ENCODE measurements around the gene KIF19.

Gene KIF19

DNA sequence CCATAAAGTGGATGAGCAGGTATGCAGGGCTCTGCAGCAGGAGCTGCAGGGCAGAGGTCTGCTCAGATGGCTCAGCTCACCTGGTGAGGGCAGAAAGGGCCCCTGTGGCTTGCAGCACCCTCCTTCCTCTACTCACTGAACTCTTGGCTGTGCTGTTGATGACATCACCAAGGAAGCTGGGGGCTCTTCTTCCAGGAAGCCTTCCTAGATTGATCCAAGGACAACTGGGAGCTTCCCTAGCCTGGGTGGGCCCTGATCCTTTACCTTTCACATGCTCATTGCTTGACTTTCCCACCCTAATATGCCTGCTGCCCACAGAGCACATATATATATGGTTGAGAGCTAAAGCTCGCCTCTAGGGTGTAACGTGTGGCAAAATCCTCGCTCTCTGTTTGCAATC lies 2.5 kb downstream of the KIF19 start:
- no peak overlapping the region for H4K91ac ChIP-seq (ENCODE audit: low read depth, low read length, poor library complexity)
- H3K23ac ChIP-seq (ENCODE audit: low read depth, low read length, poor library complexity), result no peak overlapping the region
- H3K4me3 ChIP-seq (ENCODE audit: low read length in 2 of 2), result no peak overlapping the region
- H3K9me3 ChIP-seq (replicated peaks in 1 of 2; ENCODE audit: control insufficient read depth in 2 of 2, insufficient read depth in 1 of 2, low read depth in 1 of 2, low read length in 2 of 2), result no peaks in the 10 kb centered on the region
- no CpG with 5 or more reads among the region's 3 CpGs for WGBS, 2 donors (ENCODE audit: extremely low coverage in 2 of 2, insufficient read length in 2 of 2, insufficient replicate concordance in 1 of 2)
- no peak overlapping the region for H3K9ac ChIP-seq (ENCODE audit: low read depth, low read length, poor library complexity)
- H3K4ac ChIP-seq (ENCODE audit: low read length), result no peak overlapping the region
- H2BK5ac ChIP-seq (ENCODE audit: low read length), result no peak overlapping the region
- no peak overlapping the region for H3K14ac ChIP-seq (ENCODE audit: low read length)
- H3K27me3 ChIP-seq (ENCODE audit: control insufficient read depth in 3 of 3, insufficient read depth in 3 of 3, low read depth in 1 of 3, low read length in 3 of 3), result peaks cover 6 to 86% (median 19%) of the 10 kb centered on the region in 3 experiments
- no peak overlapping the region for H3K27ac ChIP-seq (replicated peaks; ENCODE audit: low read length)
- H2BK12ac ChIP-seq (ENCODE audit: low read length), result no peak overlapping the region
- H3K18ac ChIP-seq (ENCODE audit: low read length), result no peak overlapping the region
- H3K79me1 ChIP-seq (ENCODE audit: low read depth, low read length), result no peaks in the 10 kb centered on the region
- H2AK5ac ChIP-seq (ENCODE audit: low read depth, low read length), result peak overlapping the region; percentile 86
- peak overlapping the region; percentile 14 for H2BK15ac ChIP-seq (ENCODE audit: low read length)
- H3K4me1 ChIP-seq (ENCODE audit: control insufficient read depth in 2 of 2, insufficient read depth in 1 of 2, low read depth in 1 of 2, low read length in 2 of 2), result peaks cover 10 to 15% of the 10 kb centered on the region in 2 donors
- no peak overlapping the region for H2BK120ac ChIP-seq (ENCODE audit: low read depth, low read length)
- H3K36me3 ChIP-seq (replicated peaks in 1 of 2; ENCODE audit: control insufficient read depth in 2 of 2, insufficient read depth in 2 of 2, low read length in 2 of 2), result no peaks in the 10 kb centered on the region
- no peak overlapping the region for H3K4me2 ChIP-seq (ENCODE audit: insufficient read depth, low read length, poor library complexity, severe bottlenecking)
- H4K8ac ChIP-seq (ENCODE audit: low read depth, low read length), result no peak overlapping the region
- H2AFZ ChIP-seq (ENCODE audit: low read length), result no peak overlapping the region
- no peak for DNase-seq (ENCODE audit: low spot score)

DNA sequence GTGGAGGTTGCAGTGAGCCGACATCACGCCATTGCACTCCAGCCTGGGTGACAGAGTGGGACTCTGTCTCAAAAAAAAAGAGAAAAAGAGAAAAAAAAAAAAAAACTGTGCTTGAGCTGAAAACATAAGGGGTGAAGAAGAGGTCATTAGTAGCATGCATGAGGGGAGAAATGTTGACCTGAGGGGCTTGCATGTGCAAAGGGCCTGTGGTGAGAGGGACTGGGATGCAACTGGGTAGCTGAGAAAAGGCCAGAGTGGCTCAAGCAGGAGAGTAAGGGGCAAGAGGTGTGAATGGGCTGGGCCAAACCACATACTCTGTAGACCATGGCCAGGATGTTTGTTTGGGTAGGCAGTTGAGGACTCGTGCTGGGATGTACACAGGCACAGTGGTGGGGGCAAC lies 3.4 kb downstream of the KIF19 start:
- Histone ChIP-seq H3K18ac (ENCODE audit: low read length) (peak overlapping the region; percentile 33), H3K4me1 (ENCODE audit: control insufficient read depth in 2 of 2, insufficient read depth in 1 of 2, low read depth in 1 of 2, low read length in 2 of 2) (peaks cover 10 to 15% of the 10 kb centered on the region in 2 donors), H2BK12ac (ENCODE audit: low read length) (no peak overlapping the region), H2BK120ac (ENCODE audit: low read depth, low read length) (no peak overlapping the region), H2BK5ac (ENCODE audit: low read length) (peak overlapping the region; percentile 8), H3K4ac (ENCODE audit: low read length) (no peak overlapping the region), H4K91ac (ENCODE audit: low read depth, low read length, poor library complexity) (no peak overlapping the region), H3K79me1 (ENCODE audit: low read depth, low read length) (no peaks in the 10 kb centered on the region), H3K23ac (ENCODE audit: low read depth, low read length, poor library complexity) (no peak overlapping the region), H3K14ac (ENCODE audit: low read length) (no peak overlapping the region), H2AFZ (ENCODE audit: low read length) (no peak overlapping the region), H3K4me3 (ENCODE audit: low read length in 2 of 2) (no peak overlapping the region), H3K4me2 (ENCODE audit: insufficient read depth, low read length, poor library complexity, severe bottlenecking) (no peak overlapping the region), H3K9ac (ENCODE audit: low read depth, low read length, poor library complexity) (no peak overlapping the region), H3K27ac (replicated peaks; ENCODE audit: low read length) (no peak overlapping the region), H2BK15ac (ENCODE audit: low read length) (no peak overlapping the region), H3K27me3 (ENCODE audit: control insufficient read depth in 3 of 3, insufficient read depth in 3 of 3, low read depth in 1 of 3, low read length in 3 of 3) (peaks cover 6 to 83% (median 19%) of the 10 kb centered on the region in 3 experiments), H4K8ac (ENCODE audit: low read depth, low read length) (no peak overlapping the region), H2AK5ac (ENCODE audit: low read depth, low read length) (peak overlapping the region; percentile 23), H3K36me3 (replicated peaks in 1 of 2; ENCODE audit: control insufficient read depth in 2 of 2, insufficient read depth in 2 of 2, low read length in 2 of 2) (no peaks in the 10 kb centered on the region), H3K9me3 (replicated peaks in 1 of 2; ENCODE audit: control insufficient read depth in 2 of 2, insufficient read depth in 1 of 2, low read depth in 1 of 2, low read length in 2 of 2) (peaks cover 0 to 4% of the 10 kb centered on the region in 2 donors)
- WGBS, 2 donors (ENCODE audit: extremely low coverage in 2 of 2, insufficient read length in 2 of 2, insufficient replicate concordance in 1 of 2), result no CpG with 5 or more reads among the region's 3 CpGs
- no peak for DNase-seq (ENCODE audit: low spot score)

DNA sequence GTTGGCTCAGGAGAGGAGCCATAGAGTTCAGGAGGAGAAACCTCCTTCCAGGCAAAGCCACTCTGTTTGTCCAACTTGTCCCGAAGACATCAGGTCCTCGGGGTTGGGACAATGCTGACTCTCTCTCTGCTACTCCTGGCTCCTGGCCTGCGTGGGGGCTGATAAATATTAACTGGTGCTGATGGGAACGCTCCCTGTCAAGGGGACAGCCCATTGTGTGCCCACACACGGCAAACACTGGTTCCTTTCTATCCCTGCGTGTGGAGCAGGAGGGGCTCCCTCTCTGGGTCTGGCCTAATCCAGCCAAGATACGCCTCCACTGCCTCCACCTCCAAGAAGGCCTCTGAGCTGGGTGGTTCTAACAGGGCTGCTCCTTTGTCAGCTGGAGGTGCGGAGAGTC lies 4.4 kb downstream of the KIF19 start:
- Histone ChIP-seq H3K4me3 (ENCODE audit: low read length in 2 of 2) (no peak overlapping the region), H4K8ac (ENCODE audit: low read depth, low read length) (no peak overlapping the region), H3K14ac (ENCODE audit: low read length) (no peak overlapping the region), H3K18ac (ENCODE audit: low read length) (peak overlapping the region; percentile 6), H2AFZ (ENCODE audit: low read length) (no peak overlapping the region), H3K27ac (replicated peaks; ENCODE audit: low read length) (no peak overlapping the region), H2BK15ac (ENCODE audit: low read length) (peak overlapping the region; percentile 28), H4K91ac (ENCODE audit: low read depth, low read length, poor library complexity) (no peak overlapping the region), H2AK5ac (ENCODE audit: low read depth, low read length) (no peak overlapping the region), H3K4me1 (ENCODE audit: control insufficient read depth in 2 of 2, insufficient read depth in 1 of 2, low read depth in 1 of 2, low read length in 2 of 2) (peaks cover 10 to 15% of the 10 kb centered on the region in 2 donors), H2BK12ac (ENCODE audit: low read length) (no peak overlapping the region), H3K23ac (ENCODE audit: low read depth, low read length, poor library complexity) (no peak overlapping the region), H3K4me2 (ENCODE audit: insufficient read depth, low read length, poor library complexity, severe bottlenecking) (no peak overlapping the region), H2BK120ac (ENCODE audit: low read depth, low read length) (no peak overlapping the region), H3K9ac (ENCODE audit: low read depth, low read length, poor library complexity) (no peak overlapping the region), H3K36me3 (replicated peaks in 1 of 2; ENCODE audit: control insufficient read depth in 2 of 2, insufficient read depth in 2 of 2, low read length in 2 of 2) (no peaks in the 10 kb centered on the region), H2BK5ac (ENCODE audit: low read length) (no peak overlapping the region), H3K79me1 (ENCODE audit: low read depth, low read length) (no peaks in the 10 kb centered on the region), H3K27me3 (ENCODE audit: control insufficient read depth in 3 of 3, insufficient read depth in 3 of 3, low read depth in 1 of 3, low read length in 3 of 3) (peaks cover 4 to 83% (median 12%) of the 10 kb centered on the region in 3 experiments), H3K9me3 (replicated peaks in 1 of 2; ENCODE audit: control insufficient read depth in 2 of 2, insufficient read depth in 1 of 2, low read depth in 1 of 2, low read length in 2 of 2) (peaks cover 0 to 5% of the 10 kb centered on the region in 2 donors), H3K4ac (ENCODE audit: low read length) (no peak overlapping the region)
- DNase-seq (ENCODE audit: low spot score), result no peak
- no CpG with 5 or more reads among the region's 8 CpGs for WGBS, 2 donors (ENCODE audit: extremely low coverage in 2 of 2, insufficient read length in 2 of 2, insufficient replicate concordance in 1 of 2)

DNA sequence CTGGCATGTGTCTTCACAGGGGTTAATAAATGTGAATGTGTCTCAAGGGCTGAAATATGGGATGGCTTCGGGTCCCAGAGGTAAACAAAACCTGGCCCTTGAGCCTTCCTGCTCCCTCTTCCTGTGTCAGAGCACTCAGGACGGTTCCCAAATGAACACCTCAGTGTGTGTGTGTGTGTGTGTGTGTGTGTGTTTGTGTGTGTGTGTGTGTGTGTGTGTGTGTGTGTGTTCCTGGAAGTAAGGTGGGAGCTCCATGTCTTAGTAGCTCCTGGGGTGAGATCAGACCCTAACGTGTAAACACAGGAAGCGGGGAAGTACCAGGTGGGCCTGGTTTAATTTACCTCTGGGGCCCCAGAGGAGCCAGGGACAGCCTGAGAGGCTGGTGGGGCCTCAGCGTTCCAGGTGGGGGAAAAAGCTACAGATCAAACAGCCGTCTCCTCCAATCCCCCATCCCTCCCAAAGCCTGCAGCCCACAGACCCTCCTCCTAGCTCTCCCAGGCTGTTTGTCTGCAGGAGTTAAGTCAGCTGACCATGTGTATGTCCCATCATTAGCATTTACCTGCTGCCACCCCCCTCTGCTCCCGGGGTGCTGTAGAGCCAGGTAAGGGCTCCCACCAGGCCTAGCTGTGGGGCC lies 6.1 kb downstream of the KIF19 start:
- Histone ChIP-seq H2BK15ac (ENCODE audit: low read length) (peak overlapping the region; percentile 41), H3K27ac (replicated peaks; ENCODE audit: low read length) (no peak overlapping the region), H3K36me3 (replicated peaks in 1 of 2; ENCODE audit: control insufficient read depth in 2 of 2, insufficient read depth in 2 of 2, low read length in 2 of 2) (no peaks in the 10 kb centered on the region), H3K23ac (ENCODE audit: low read depth, low read length, poor library complexity) (peak overlapping the region; percentile 4), H3K18ac (ENCODE audit: low read length) (peak overlapping the region; percentile 81), H4K91ac (ENCODE audit: low read depth, low read length, poor library complexity) (no peak overlapping the region), H2BK12ac (ENCODE audit: low read length) (no peak overlapping the region), H3K9ac (ENCODE audit: low read depth, low read length, poor library complexity) (no peak overlapping the region), H3K4me2 (ENCODE audit: insufficient read depth, low read length, poor library complexity, severe bottlenecking) (no peak overlapping the region), H2BK120ac (ENCODE audit: low read depth, low read length) (no peak overlapping the region), H3K14ac (ENCODE audit: low read length) (no peak overlapping the region), H3K4ac (ENCODE audit: low read length) (peak overlapping the region; percentile 55), H4K8ac (ENCODE audit: low read depth, low read length) (no peak overlapping the region), H3K27me3 (ENCODE audit: control insufficient read depth in 3 of 3, insufficient read depth in 3 of 3, low read depth in 1 of 3, low read length in 3 of 3) (peaks cover 0 to 78% (median 0%) of the 10 kb centered on the region in 3 experiments), H3K9me3 (replicated peaks in 1 of 2; ENCODE audit: control insufficient read depth in 2 of 2, insufficient read depth in 1 of 2, low read depth in 1 of 2, low read length in 2 of 2) (peaks cover 0 to 5% of the 10 kb centered on the region in 2 donors), H2AK5ac (ENCODE audit: low read depth, low read length) (peak overlapping the region; percentile 40), H3K4me3 (ENCODE audit: low read length in 2 of 2) (no peak overlapping the region), H2AFZ (ENCODE audit: low read length) (no peak overlapping the region), H3K4me1 (ENCODE audit: control insufficient read depth in 2 of 2, insufficient read depth in 1 of 2, low read depth in 1 of 2, low read length in 2 of 2) (peaks cover 0 to 4% of the 10 kb centered on the region in 2 donors), H2BK5ac (ENCODE audit: low read length) (peak overlapping the region; percentile 85), H3K79me1 (ENCODE audit: low read depth, low read length) (no peaks in the 10 kb centered on the region)
- no CpG with 5 or more reads among the region's 7 CpGs for WGBS, 2 donors (ENCODE audit: extremely low coverage in 2 of 2, insufficient read length in 2 of 2, insufficient replicate concordance in 1 of 2)
- DNase-seq (ENCODE audit: low spot score), result no peak
